GM12878 (cell line): Measurements from ENCODE around the gene EBP. TPM values are rescaled to one million over a fixed set of nuclear protein-coding genes. Genes with fewer than 3 reads are reported as not detected.

Source experiments
- ASH2L ChIP-seq: fragments of 300-600, 200-600 bp; sonication (generic); IDR thresholded peaks from 2 replicates; pipeline ENCODE4 v1.6.1; 2017; ENCODE audit warnings: low read depth, mild to moderate bottlenecking, borderline replicate concordance
- BACH1 ChIP-seq: fragments of 450-650 bp; IDR thresholded peaks from 2 replicates; pipeline ENCODE4 v1.6.1; 2017; ENCODE audit warnings: mild to moderate bottlenecking, borderline replicate concordance
- BCL11A ChIP-seq: IDR thresholded peaks from 2 replicates; pipeline ENCODE4 v1.6.1; 2011; ENCODE audit warnings: low read depth, low read length
- CBFB ChIP-seq: IDR thresholded peaks from 2 replicates; pipeline ENCODE4 v1.6.1; 2016; ENCODE audit warnings: antibody characterized with exemption, low read depth
- CHD2 ChIP-seq: IDR thresholded peaks from 2 replicates; pipeline ENCODE4 v1.6.1; 2011; ENCODE audit warnings: low read depth, low read length, improper control_type of control experiment, borderline replicate concordance
- ESRRA ChIP-seq: IDR thresholded peaks from 2 replicates; pipeline ENCODE4 v1.6.1; 2012; ENCODE audit warnings: mild to moderate bottlenecking, low read length, improper control_type of control experiment
- ETV6 ChIP-seq, 2 experiments: fragments of 450-650 bp in 1 of 2; IDR thresholded peaks in 1 of 2; conservative IDR thresholded peaks in 1 of 2; 2 replicates each; pipeline ENCODE4 v1.6.1; 2014; ENCODE audit warnings: antibody characterized with exemption in 1 of 2, borderline replicate concordance in 1 of 2, low read depth in 1 of 2, mild to moderate bottlenecking in 1 of 2, moderate library complexity in 1 of 2
- IKZF2 ChIP-seq, 2 experiments: fragments of 450-650 bp; IDR thresholded peaks; 2 replicates each; pipeline ENCODE4 v1.6.1; 2017; ENCODE audit warnings: mild to moderate bottlenecking in 2 of 2, moderate library complexity in 2 of 2
- KAT2A ChIP-seq: conservative IDR thresholded peaks from 2 replicates; pipeline ENCODE4 v1.6.1; 2011; ENCODE audit warnings: low read depth, low read length; ENCODE audit not compliant: control insufficient read depth
- KLF5 ChIP-seq: fragments of 450-650 bp; IDR thresholded peaks from 2 replicates; pipeline ENCODE4 v1.6.1; 2014; ENCODE audit warnings: mild to moderate bottlenecking; ENCODE audit not compliant: partially characterized antibody
- MTA3 ChIP-seq: IDR thresholded peaks from 2 replicates; pipeline ENCODE4 v1.6.1; 2012; ENCODE audit warnings: low read length, inconsistent platforms, borderline replicate concordance
- NFYA ChIP-seq: IDR thresholded peaks from 2 replicates; pipeline ENCODE4 v1.6.1; 2011; ENCODE audit warnings: low read depth, mild to moderate bottlenecking, low read length, improper control_type of control experiment, borderline replicate concordance
- PAX5 ChIP-seq: IDR thresholded peaks from 2 replicates; pipeline ENCODE4 v1.6.1; 2011; ENCODE audit warnings: low read depth, low read length, borderline replicate concordance
- SREBF1 ChIP-seq: IDR thresholded peaks from 2 replicates; pipeline ENCODE4 v1.6.1; 2012; ENCODE audit warnings: mild to moderate bottlenecking, low read length
- STAT1 ChIP-seq: fragments of 450-650 bp; conservative IDR thresholded peaks from 2 replicates; pipeline ENCODE4 v1.6.1; 2014; ENCODE audit warnings: antibody characterized with exemption, mild to moderate bottlenecking
- YBX1 ChIP-seq: fragments of 450-650 bp; IDR thresholded peaks from 2 replicates; pipeline ENCODE4 v1.6.1; 2016; ENCODE audit warnings: antibody characterized with exemption
- ZNF274 ChIP-seq: IDR thresholded peaks from one replicate; pipeline ENCODE4 v1.8.0; 2011; ENCODE audit not compliant: insufficient read length, insufficient read depth
- ZNF622 ChIP-seq: fragments of 450-650 bp; IDR thresholded peaks from 2 replicates; pipeline ENCODE4 v1.6.1; 2017; ENCODE audit warnings: mild to moderate bottlenecking, inconsistent platforms
- polyA plus RNA-seq, 11 experiments: library from polyadenylated mRNA; depleted of rRNA in 4 of 11; unstranded in 6 of 11; stranded (reverse) in 5 of 11; fragments of >200 nt; fragmentation: Nextera tagmentation in 4 of 11; fragmentation: Illumina TruSeq in 1 of 11; extraction: Ambion mirVana in 4 of 11; extraction: Trizol in 1 of 11; gene quantifications; 1 replicate in 1 of 11; 2 replicates in 10 of 11; pipeline versions ENCODE4 v1.2.1 to v1.2.3, GENCODE V29; 2011 to 2016; ENCODE audit warnings: inconsistent platforms in 2 of 11, missing spikeins in 2 of 11, low read depth in 1 of 11
- total RNA-seq, 4 experiments: library from RNA; depleted of rRNA in 3 of 4; stranded (reverse); fragments of >200 nt in 3 of 4; fragmentation: Illumina TruSeq in 1 of 4; extraction: Trizol in 1 of 4; gene quantifications; 2 replicates each; pipeline versions ENCODE4 v1.2.1 to v1.2.3, GENCODE V29; 2013 to 2021
- TF ChIP-seq, protein P1 (sequence below): fragments of 450-650 bp; IDR thresholded peaks from 2 replicates; pipeline ENCODE4 v1.6.1; 2017; ENCODE audit warnings: mild to moderate bottlenecking, moderate library complexity
- TF ChIP-seq, protein P2 (sequence below): fragments of 450-650 bp; conservative IDR thresholded peaks from 2 replicates; pipeline ENCODE4 v1.6.1; 2017; ENCODE audit warnings: mild to moderate bottlenecking, moderate library complexity
- TF ChIP-seq, protein P3 (sequence below): fragments of 450-650 bp; IDR thresholded peaks from 2 replicates; pipeline ENCODE4 v1.6.1; 2017; ENCODE audit warnings: mild to moderate bottlenecking
- TF ChIP-seq, protein P4 (sequence below): fragments of 450-650 bp; IDR thresholded peaks from 2 replicates; pipeline ENCODE4 v1.6.1; 2017; ENCODE audit warnings: borderline replicate concordance

EBP gene
- total and polyA plus RNA-seq, 10 of the 15 experiments (the other 5 are each of a cell fraction or from before 2014, with no cell fraction given): 125 to 628 (median 180) TPM

DNA sequence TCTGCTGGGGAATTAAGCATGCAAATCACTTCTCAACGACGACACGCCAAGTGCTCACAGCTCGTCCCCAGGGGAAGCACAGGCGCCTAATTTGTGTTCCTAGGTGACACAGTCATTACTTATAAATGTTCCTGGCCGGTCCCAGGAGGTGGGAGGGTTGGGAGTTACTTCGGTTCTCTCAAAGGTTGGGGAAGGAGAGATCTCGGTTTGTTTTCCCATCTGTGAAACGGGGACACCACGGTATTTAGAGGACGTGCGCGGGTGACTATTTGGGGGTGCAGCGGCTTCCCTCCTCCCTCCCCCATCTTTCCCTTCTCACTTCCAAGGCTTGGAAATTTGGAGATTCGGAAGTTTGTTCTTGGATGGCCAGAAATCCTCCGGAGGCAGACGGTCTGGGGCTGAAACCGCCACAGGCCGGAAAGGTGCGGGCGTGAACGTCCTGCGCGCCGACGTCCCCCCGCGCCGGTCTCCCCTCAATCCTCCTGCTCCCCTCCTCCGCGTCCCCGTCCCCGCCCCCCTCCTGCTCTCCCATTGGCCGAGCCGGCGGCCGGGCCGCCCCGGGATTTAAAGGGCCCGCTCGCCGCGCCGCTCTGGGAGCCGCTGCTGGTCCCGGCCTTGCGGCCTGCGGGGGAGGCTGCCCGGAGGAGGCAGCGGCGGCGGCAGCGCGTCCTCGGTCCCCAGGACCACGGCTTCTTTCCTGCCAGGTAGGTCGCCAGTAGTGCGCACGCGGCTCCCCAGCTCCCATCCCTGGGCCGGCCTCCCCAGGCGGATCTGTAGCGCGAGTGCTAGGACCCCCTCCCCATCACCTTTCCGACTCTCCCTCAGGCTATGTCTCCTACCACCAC lies 13.0 kb upstream of the EBP start, which contains the start of gene PORCN (continued):
- TF ChIP-seq, protein P1, sequence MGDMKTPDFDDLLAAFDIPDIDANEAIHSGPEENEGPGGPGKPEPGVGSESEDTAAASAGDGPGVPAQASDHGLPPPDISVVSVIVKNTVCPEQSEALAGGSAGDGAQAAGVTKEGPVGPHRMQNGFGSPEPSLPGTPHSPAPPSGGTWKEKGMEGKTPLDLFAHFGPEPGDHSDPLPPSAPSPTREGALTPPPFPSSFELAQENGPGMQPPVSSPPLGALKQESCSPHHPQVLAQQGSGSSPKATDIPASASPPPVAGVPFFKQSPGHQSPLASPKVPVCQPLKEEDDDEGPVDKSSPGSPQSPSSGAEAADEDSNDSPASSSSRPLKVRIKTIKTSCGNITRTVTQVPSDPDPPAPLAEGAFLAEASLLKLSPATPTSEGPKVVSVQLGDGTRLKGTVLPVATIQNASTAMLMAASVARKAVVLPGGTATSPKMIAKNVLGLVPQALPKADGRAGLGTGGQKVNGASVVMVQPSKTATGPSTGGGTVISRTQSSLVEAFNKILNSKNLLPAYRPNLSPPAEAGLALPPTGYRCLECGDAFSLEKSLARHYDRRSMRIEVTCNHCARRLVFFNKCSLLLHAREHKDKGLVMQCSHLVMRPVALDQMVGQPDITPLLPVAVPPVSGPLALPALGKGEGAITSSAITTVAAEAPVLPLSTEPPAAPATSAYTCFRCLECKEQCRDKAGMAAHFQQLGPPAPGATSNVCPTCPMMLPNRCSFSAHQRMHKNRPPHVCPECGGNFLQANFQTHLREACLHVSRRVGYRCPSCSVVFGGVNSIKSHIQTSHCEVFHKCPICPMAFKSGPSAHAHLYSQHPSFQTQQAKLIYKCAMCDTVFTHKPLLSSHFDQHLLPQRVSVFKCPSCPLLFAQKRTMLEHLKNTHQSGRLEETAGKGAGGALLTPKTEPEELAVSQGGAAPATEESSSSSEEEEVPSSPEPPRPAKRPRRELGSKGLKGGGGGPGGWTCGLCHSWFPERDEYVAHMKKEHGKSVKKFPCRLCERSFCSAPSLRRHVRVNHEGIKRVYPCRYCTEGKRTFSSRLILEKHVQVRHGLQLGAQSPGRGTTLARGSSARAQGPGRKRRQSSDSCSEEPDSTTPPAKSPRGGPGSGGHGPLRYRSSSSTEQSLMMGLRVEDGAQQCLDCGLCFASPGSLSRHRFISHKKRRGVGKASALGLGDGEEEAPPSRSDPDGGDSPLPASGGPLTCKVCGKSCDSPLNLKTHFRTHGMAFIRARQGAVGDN: no peak
- no peak for TF ChIP-seq ZNF622
- TF ChIP-seq ESRRA: no peak
- peak; percentile 69 to 77 for TF ChIP-seq IKZF2 (IDR thresholded peaks at IDR 0.05)
- no peak for TF ChIP-seq PAX5
- TF ChIP-seq NFYA: no peak
- TF ChIP-seq ZNF274: no peak
- TF ChIP-seq YBX1: no peak
- TF ChIP-seq, protein P2, sequence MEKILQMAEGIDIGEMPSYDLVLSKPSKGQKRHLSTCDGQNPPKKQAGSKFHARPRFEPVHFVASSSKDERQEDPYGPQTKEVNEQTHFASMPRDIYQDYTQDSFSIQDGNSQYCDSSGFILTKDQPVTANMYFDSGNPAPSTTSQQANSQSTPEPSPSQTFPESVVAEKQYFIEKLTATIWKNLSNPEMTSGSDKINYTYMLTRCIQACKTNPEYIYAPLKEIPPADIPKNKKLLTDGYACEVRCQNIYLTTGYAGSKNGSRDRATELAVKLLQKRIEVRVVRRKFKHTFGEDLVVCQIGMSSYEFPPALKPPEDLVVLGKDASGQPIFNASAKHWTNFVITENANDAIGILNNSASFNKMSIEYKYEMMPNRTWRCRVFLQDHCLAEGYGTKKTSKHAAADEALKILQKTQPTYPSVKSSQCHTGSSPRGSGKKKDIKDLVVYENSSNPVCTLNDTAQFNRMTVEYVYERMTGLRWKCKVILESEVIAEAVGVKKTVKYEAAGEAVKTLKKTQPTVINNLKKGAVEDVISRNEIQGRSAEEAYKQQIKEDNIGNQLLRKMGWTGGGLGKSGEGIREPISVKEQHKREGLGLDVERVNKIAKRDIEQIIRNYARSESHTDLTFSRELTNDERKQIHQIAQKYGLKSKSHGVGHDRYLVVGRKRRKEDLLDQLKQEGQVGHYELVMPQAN: no peak; the same call in 1 of the 2 replicates
- TF ChIP-seq CHD2: 0 out of 2 replicates have a peak, but pooled peaks have one; percentile 21
- TF ChIP-seq, protein P3, sequence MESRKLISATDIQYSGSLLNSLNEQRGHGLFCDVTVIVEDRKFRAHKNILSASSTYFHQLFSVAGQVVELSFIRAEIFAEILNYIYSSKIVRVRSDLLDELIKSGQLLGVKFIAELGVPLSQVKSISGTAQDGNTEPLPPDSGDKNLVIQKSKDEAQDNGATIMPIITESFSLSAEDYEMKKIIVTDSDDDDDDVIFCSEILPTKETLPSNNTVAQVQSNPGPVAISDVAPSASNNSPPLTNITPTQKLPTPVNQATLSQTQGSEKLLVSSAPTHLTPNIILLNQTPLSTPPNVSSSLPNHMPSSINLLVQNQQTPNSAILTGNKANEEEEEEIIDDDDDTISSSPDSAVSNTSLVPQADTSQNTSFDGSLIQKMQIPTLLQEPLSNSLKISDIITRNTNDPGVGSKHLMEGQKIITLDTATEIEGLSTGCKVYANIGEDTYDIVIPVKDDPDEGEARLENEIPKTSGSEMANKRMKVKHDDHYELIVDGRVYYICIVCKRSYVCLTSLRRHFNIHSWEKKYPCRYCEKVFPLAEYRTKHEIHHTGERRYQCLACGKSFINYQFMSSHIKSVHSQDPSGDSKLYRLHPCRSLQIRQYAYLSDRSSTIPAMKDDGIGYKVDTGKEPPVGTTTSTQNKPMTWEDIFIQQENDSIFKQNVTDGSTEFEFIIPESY: no peak
- no peak for TF ChIP-seq ETV6 (conservative IDR thresholded peaks at IDR 0.05 in 1 of 2, IDR thresholded peaks at IDR 0.05 in 1 of 2; ENCODE audit: borderline replicate concordance in 1 of 2, low read depth in 1 of 2)
- TF ChIP-seq BCL11A: no peak
- TF ChIP-seq, protein P4, sequence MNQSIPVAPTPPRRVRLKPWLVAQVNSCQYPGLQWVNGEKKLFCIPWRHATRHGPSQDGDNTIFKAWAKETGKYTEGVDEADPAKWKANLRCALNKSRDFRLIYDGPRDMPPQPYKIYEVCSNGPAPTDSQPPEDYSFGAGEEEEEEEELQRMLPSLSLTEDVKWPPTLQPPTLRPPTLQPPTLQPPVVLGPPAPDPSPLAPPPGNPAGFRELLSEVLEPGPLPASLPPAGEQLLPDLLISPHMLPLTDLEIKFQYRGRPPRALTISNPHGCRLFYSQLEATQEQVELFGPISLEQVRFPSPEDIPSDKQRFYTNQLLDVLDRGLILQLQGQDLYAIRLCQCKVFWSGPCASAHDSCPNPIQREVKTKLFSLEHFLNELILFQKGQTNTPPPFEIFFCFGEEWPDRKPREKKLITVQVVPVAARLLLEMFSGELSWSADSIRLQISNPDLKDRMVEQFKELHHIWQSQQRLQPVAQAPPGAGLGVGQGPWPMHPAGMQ: no peak
- TF ChIP-seq ASH2L: no peak
- TF ChIP-seq STAT1: no peak
- TF ChIP-seq KLF5: no peak
- TF ChIP-seq BACH1: peak; percentile 39; the same call in 1 of the 2 replicates
- TF ChIP-seq SREBF1: no peak
- TF ChIP-seq CBFB: no peak
- TF ChIP-seq KAT2A: no peak
- TF ChIP-seq MTA3: no peak
